Fibroblast of lung (primary cell): Measurements from ENCODE around the gene DKKL1. TPM values are rescaled to one million over a fixed set of nuclear protein-coding genes. Genes with fewer than 3 reads are reported as not detected.

ENCODE experiments used
- DNase-seq, 2 donors: peaks; one replicate each; pipeline versions ENCODE4 v3.0.0 to v3.0.0-alpha.2; 2010; ENCODE audit warnings: low read depth in 2 of 2
- H2AFZ ChIP-seq: 2 replicates; pipeline ENCODE4 v1.5.1; 2012; ENCODE audit warnings: low read length, control low read depth, inconsistent platforms
- H3K27ac ChIP-seq: 2 replicates; pipeline ENCODE4 v1.5.1; 2011; ENCODE audit warnings: low read length, control low read depth; ENCODE audit not compliant: insufficient read depth
- H3K27me3 ChIP-seq: 2 replicates; pipeline ENCODE4 v1.5.1; 2011; ENCODE audit warnings: mild to moderate bottlenecking, low read length; ENCODE audit not compliant: control insufficient read depth, insufficient read depth
- H3K36me3 ChIP-seq: 2 replicates; pipeline ENCODE4 v1.5.1; 2011; ENCODE audit warnings: low read length; ENCODE audit not compliant: control insufficient read depth, insufficient read depth
- H3K4me1 ChIP-seq: 2 replicates; pipeline ENCODE4 v1.5.1; 2011; ENCODE audit warnings: low read length; ENCODE audit not compliant: control insufficient read depth, insufficient read depth; ENCODE audit errors: extremely low read depth
- H3K4me2 ChIP-seq: 2 replicates; pipeline ENCODE4 v1.5.1; 2011; ENCODE audit warnings: low read length, control low read depth; ENCODE audit not compliant: insufficient read depth; ENCODE audit errors: extremely low read depth
- H3K4me3 ChIP-seq, 4 experiments: fragments of 200-600 bp in 1 of 4; sonication (generic) in 1 of 4; replicated peaks in 1 of 4; 2 replicates each; pipeline ENCODE4 v1.5.1; 2011 to 2016; ENCODE audit warnings: low read length in 4 of 4, low read depth in 3 of 4, mild to moderate bottlenecking in 3 of 4, control low read depth in 2 of 4, inconsistent platforms in 1 of 4, mixed read lengths in 1 of 4; ENCODE audit not compliant: insufficient read depth in 1 of 4; ENCODE audit errors: control extremely low read depth in 1 of 4
- H3K79me2 ChIP-seq: 2 replicates; pipeline ENCODE4 v1.5.1; 2012; ENCODE audit warnings: mild to moderate bottlenecking, low read length, inconsistent platforms; ENCODE audit not compliant: control insufficient read depth, insufficient read depth
- H3K9ac ChIP-seq: 2 replicates; pipeline ENCODE4 v1.5.1; 2011; ENCODE audit warnings: mild to moderate bottlenecking, low read length, control low read depth; ENCODE audit not compliant: insufficient read depth
- H3K9me3 ChIP-seq: 2 replicates; pipeline ENCODE4 v1.5.1; 2012; ENCODE audit warnings: low read depth, low read length; ENCODE audit not compliant: control insufficient read depth, insufficient read depth
- H4K20me1 ChIP-seq: 2 replicates; pipeline ENCODE4 v1.5.1; 2011; ENCODE audit warnings: low read length; ENCODE audit not compliant: control insufficient read depth, insufficient read depth; ENCODE audit errors: extremely low read depth
- polyA plus RNA-seq, 2 donors: library from polyadenylated mRNA; depleted of rRNA in 1 of 2; stranded (reverse) in 1 of 2; unstranded in 1 of 2; fragments of >200 nt; gene quantifications; 2 replicates each; pipeline ENCODE4 v1.2.1, GENCODE V29; 2011 to 2012; ENCODE audit warnings: missing spikeins in 1 of 2
- total RNA-seq: library from RNA; depleted of rRNA; stranded (reverse); fragments of >200 nt; gene quantifications from 2 replicates; pipeline ENCODE4 v1.2.1, GENCODE V29; 2014
- TF ChIP-seq, protein P1 (sequence below), 2 donors: IDR thresholded peaks in 1 of 2; conservative IDR thresholded peaks in 1 of 2; 1 replicate in 1 of 2; 2 replicates in 1 of 2; pipeline ENCODE4 v1.5.1; 2011 to 2012; ENCODE audit warnings: low read length in 2 of 2, control low read depth in 1 of 2, inconsistent platforms in 1 of 2, low read depth in 1 of 2, mild to moderate bottlenecking in 1 of 2

Gene DKKL1
- total and polyA plus RNA-seq, 2 donors (not counting 1 experiment from before 2014, with no cell fraction given), result 0.19 TPM; not detected in 1

DNA sequence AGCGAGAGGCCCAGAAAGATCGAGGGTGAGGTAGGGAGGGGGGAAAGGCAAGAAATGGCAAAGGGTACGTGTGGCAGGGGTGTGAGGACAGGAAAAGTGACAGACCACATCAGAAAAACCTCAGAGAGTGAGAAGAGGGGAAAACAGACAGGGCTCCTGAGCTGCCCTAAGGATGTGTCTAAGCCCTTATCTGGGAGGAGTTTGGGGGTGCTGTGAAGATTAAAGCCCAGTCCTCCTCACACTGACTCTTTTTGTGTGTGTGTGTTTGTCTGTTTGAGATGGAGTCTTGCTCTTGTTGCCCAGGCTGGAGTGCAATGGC lies 60.3 kb downstream of the DKKL1 start:
- H3K4me1 ChIP-seq, result no peaks in the 10 kb centered on the region
- H4K20me1 ChIP-seq, result no peaks in the 10 kb centered on the region
- no peak for DNase-seq
- no peaks in the 10 kb centered on the region for H3K79me2 ChIP-seq
- no peaks in the 10 kb centered on the region for H3K9me3 ChIP-seq
- no peak overlapping the region for H3K9ac ChIP-seq
- H3K27ac ChIP-seq, result no peak overlapping the region
- peaks cover 83% of the 10 kb centered on the region for H3K27me3 ChIP-seq
- no peak overlapping the region for H2AFZ ChIP-seq
- H3K4me3 ChIP-seq, result no peak overlapping the region
- no peak overlapping the region for H3K4me2 ChIP-seq
- TF ChIP-seq, protein P1, sequence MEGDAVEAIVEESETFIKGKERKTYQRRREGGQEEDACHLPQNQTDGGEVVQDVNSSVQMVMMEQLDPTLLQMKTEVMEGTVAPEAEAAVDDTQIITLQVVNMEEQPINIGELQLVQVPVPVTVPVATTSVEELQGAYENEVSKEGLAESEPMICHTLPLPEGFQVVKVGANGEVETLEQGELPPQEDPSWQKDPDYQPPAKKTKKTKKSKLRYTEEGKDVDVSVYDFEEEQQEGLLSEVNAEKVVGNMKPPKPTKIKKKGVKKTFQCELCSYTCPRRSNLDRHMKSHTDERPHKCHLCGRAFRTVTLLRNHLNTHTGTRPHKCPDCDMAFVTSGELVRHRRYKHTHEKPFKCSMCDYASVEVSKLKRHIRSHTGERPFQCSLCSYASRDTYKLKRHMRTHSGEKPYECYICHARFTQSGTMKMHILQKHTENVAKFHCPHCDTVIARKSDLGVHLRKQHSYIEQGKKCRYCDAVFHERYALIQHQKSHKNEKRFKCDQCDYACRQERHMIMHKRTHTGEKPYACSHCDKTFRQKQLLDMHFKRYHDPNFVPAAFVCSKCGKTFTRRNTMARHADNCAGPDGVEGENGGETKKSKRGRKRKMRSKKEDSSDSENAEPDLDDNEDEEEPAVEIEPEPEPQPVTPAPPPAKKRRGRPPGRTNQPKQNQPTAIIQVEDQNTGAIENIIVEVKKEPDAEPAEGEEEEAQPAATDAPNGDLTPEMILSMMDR (conservative IDR thresholded peaks at IDR 0.05 in 1 of 2, IDR thresholded peaks at IDR 0.05 in 1 of 2; ENCODE audit: low read depth in 1 of 2, low read length in 2 of 2), result no peak
- no peaks in the 10 kb centered on the region for H3K36me3 ChIP-seq

Other genes with a start within 250 kb of the DKKL1 start
- gene LIN7B, start 249.5 kb upstream of the DKKL1 start, total RNA-seq, result 8.0 and 10.9 TPM in 2 replicates
- 2.6 TPM in 2 replicates for gene LIN7B, start 249.5 kb upstream of the DKKL1 start, polyA plus RNA-seq
- gene C19orf73, start 244.7 kb upstream of the DKKL1 start, total RNA-seq, result 0.51 and 0.83 TPM in 2 replicates
- 0.27 and 0.30 TPM in 2 replicates for gene C19orf73, start 244.7 kb upstream of the DKKL1 start, polyA plus RNA-seq
- 0.77 and 1.3 TPM in 2 replicates for gene PPFIA3, start 244.3 kb upstream of the DKKL1 start, total RNA-seq
- gene PPFIA3, start 244.3 kb upstream of the DKKL1 start, polyA plus RNA-seq, result 0.37 and 0.62 TPM in 2 replicates
- under 0.01 TPM in 1 of 2 replicates, not detected in the other for gene HRC, start 208.5 kb upstream of the DKKL1 start, total RNA-seq
- gene HRC, start 208.5 kb upstream of the DKKL1 start, polyA plus RNA-seq, result 0.16 TPM in 1 of 2 replicates, not detected in the other
- 6.9 and 18.7 TPM in 2 replicates for gene TRPM4, start 206.1 kb upstream of the DKKL1 start, total RNA-seq
- 6.1 and 6.7 TPM in 2 replicates for gene TRPM4, start 206.1 kb upstream of the DKKL1 start, polyA plus RNA-seq
- under 0.01 TPM in 2 replicates for gene SLC6A16, start 38.7 kb upstream of the DKKL1 start, total RNA-seq
- 0.08 and 0.62 TPM in 2 replicates for gene SLC6A16, start 38.7 kb upstream of the DKKL1 start, polyA plus RNA-seq
- not detected in 2 replicates for gene CD37, start 28.5 kb upstream of the DKKL1 start, total RNA-seq
- not detected in 2 replicates for gene CD37, start 28.5 kb upstream of the DKKL1 start, polyA plus RNA-seq
- 19.2 and 24.1 TPM in 2 replicates for gene TEAD2, start 1.5 kb upstream of the DKKL1 start, total RNA-seq
- gene TEAD2, start 1.5 kb upstream of the DKKL1 start, polyA plus RNA-seq, result 22.0 and 22.7 TPM in 2 replicates
- not detected in 2 replicates for gene KASH5, start 24.4 kb downstream of the DKKL1 start, total RNA-seq
- not detected in 2 replicates for gene KASH5, start 24.4 kb downstream of the DKKL1 start, polyA plus RNA-seq
- gene PTH2, start 59.6 kb downstream of the DKKL1 start, total RNA-seq, result not detected in 2 replicates
- gene PTH2, start 59.6 kb downstream of the DKKL1 start, polyA plus RNA-seq, result not detected in 2 replicates
- gene GFY, start 61.5 kb downstream of the DKKL1 start, total RNA-seq, result not detected in 2 replicates
- gene GFY, start 61.5 kb downstream of the DKKL1 start, polyA plus RNA-seq, result not detected in 2 replicates
- 0.33 TPM in 1 of 2 replicates, not detected in the other for gene SLC17A7, start 77.7 kb downstream of the DKKL1 start, total RNA-seq
- gene SLC17A7, start 77.7 kb downstream of the DKKL1 start, polyA plus RNA-seq, result 0.06 and 0.08 TPM in 2 replicates
- gene PIH1D1, start 87.9 kb downstream of the DKKL1 start, total RNA-seq, result 94.5 and 110 TPM in 2 replicates
- gene PIH1D1, start 87.9 kb downstream of the DKKL1 start, polyA plus RNA-seq, result 42.5 and 53.8 TPM in 2 replicates
- gene ALDH16A1, start 89.3 kb downstream of the DKKL1 start, total RNA-seq, result 13.9 and 24.9 TPM in 2 replicates
- gene ALDH16A1, start 89.3 kb downstream of the DKKL1 start, polyA plus RNA-seq, result 2.4 and 4.3 TPM in 2 replicates
- gene FLT3LG, start 110.3 kb downstream of the DKKL1 start, total RNA-seq, result 3.3 and 4.5 TPM in 2 replicates
- 4.3 and 4.4 TPM in 2 replicates for gene FLT3LG, start 110.3 kb downstream of the DKKL1 start, polyA plus RNA-seq
- 3,385 and 5,250 TPM in 2 replicates for gene RPL13A, start 123.7 kb downstream of the DKKL1 start, total RNA-seq
- gene RPL13A, start 123.7 kb downstream of the DKKL1 start, polyA plus RNA-seq, result 1,345 and 1,418 TPM in 2 replicates
- gene RPS11, start 132.6 kb downstream of the DKKL1 start, total RNA-seq, result 2,501 and 4,026 TPM in 2 replicates
- gene RPS11, start 132.6 kb downstream of the DKKL1 start, polyA plus RNA-seq, result 3,448 and 3,634 TPM in 2 replicates
- gene FCGRT, start 148.8 kb downstream of the DKKL1 start, total RNA-seq, result 59.0 and 90.1 TPM in 2 replicates
- gene FCGRT, start 148.8 kb downstream of the DKKL1 start, polyA plus RNA-seq, result 30.9 and 31.4 TPM in 2 replicates
- 87.8 and 162 TPM in 2 replicates for gene RCN3, start 164.1 kb downstream of the DKKL1 start, total RNA-seq
- gene RCN3, start 164.1 kb downstream of the DKKL1 start, polyA plus RNA-seq, result 18.8 and 19.8 TPM in 2 replicates
- 67.9 and 72.9 TPM in 2 replicates for gene NOSIP, start 216.7 kb downstream of the DKKL1 start, total RNA-seq
- gene NOSIP, start 216.7 kb downstream of the DKKL1 start, polyA plus RNA-seq, result 41.2 and 53.5 TPM in 2 replicates
- 0.17 and 0.51 TPM in 2 replicates for gene PRRG2, start 217.4 kb downstream of the DKKL1 start, total RNA-seq
- gene PRRG2, start 217.4 kb downstream of the DKKL1 start, polyA plus RNA-seq, result 0.11 TPM in 1 of 2 replicates, not detected in the other
- gene PRR12, start 227.3 kb downstream of the DKKL1 start, total RNA-seq, result 1.0 and 2.1 TPM in 2 replicates
- 0.40 and 0.69 TPM in 2 replicates for gene PRR12, start 227.3 kb downstream of the DKKL1 start, polyA plus RNA-seq